Endothelial cell of umbilical vein (primary cell): Measurements from ENCODE around the gene DOC2B. TPM values are rescaled to one million over a fixed set of nuclear protein-coding genes. Genes with fewer than 3 reads are reported as not detected.

Experiments used
- BruUV-seq: library from RNA; stranded (reverse); fragments of 400-500 nt; replicated peaks from 2 replicates; lab custom pipeline; 2021; lab: Mats Ljungman, UMichigan
- CTCF ChIA-PET: fragments of 300-600, 350-600 bp; sonication (Branson Sonifier 250); formaldehyde crosslinking; loops from one replicate; lab custom pipeline; 2021; ENCODE audit warnings: antibody characterized with exemption, inconsistent platforms; lab: Charles Lee
- POLR2A ChIA-PET: fragments of 300-600, 350-600 bp; sonication (Branson Sonifier 250); formaldehyde crosslinking; loops from one replicate; lab custom pipeline; 2021; ENCODE audit warnings: antibody characterized with exemption, inconsistent platforms; lab: Charles Lee
- DNase-seq: peaks from one replicate; pipeline ENCODE4 v3.0.0-alpha.2; 2011; ENCODE audit warnings: low read depth, low spot score
- FAIRE-seq: peaks from 2 replicates; lab custom pipeline; 2011; peaks lifted over from hg19 to GRCh38; lab: Jason Lieb, UNC
- H2AFZ ChIP-seq: 2 replicates; pipeline ENCODE4 v1.6.0; 2012; ENCODE audit warnings: low read depth, low read length, control low read depth, inconsistent platforms
- H3K27ac ChIP-seq: 2 replicates; pipeline ENCODE4 v1.5.1; 2011; ENCODE audit warnings: low read depth, mild to moderate bottlenecking, control low read depth, low read length, moderate library complexity; ENCODE audit not compliant: insufficient read depth
- H3K27me3 ChIP-seq, 2 experiments: 2 replicates each; pipeline versions ENCODE4 v1.6.0 to v1.6.1; 2011; ENCODE audit warnings: low read length in 2 of 2, mixed read lengths in 1 of 2; ENCODE audit not compliant: control insufficient read depth in 2 of 2, insufficient read depth in 2 of 2
- H3K36me3 ChIP-seq, 2 experiments: 2 replicates in 1 of 2; 3 replicates in 1 of 2; pipeline ENCODE4 v1.5.1; 2011; ENCODE audit warnings: low read length in 2 of 2, mild to moderate bottlenecking in 1 of 2, moderate library complexity in 1 of 2; ENCODE audit not compliant: control insufficient read depth in 2 of 2, insufficient read depth in 2 of 2; ENCODE audit errors: extremely low read depth in 1 of 2
- H3K4me1 ChIP-seq: 3 replicates; pipeline ENCODE4 v1.5.1; 2011; ENCODE audit warnings: mild to moderate bottlenecking, low read length; ENCODE audit not compliant: control insufficient read depth, insufficient read depth; ENCODE audit errors: extremely low read depth
- H3K4me2 ChIP-seq: 2 replicates; pipeline ENCODE4 v1.6.1; 2011; ENCODE audit warnings: low read length, control low read depth, mixed read lengths; ENCODE audit not compliant: insufficient read depth
- H3K4me3 ChIP-seq, 3 experiments: fragments of 200-600 bp in 1 of 3; sonication (generic), shearing (Covaris generic) in 1 of 3; replicated peaks in 1 of 3; 2 replicates each; pipeline ENCODE4 v1.5.1; 2011 to 2016; ENCODE audit warnings: control low read depth in 3 of 3, low read length in 3 of 3, mild to moderate bottlenecking in 2 of 3, inconsistent platforms in 1 of 3, low read depth in 1 of 3, moderate library complexity in 1 of 3; ENCODE audit not compliant: insufficient read depth in 1 of 3
- H3K79me2 ChIP-seq: 2 replicates; pipeline ENCODE4 v1.6.0; 2012; ENCODE audit warnings: low read length, inconsistent platforms; ENCODE audit not compliant: control insufficient read depth, insufficient read depth
- H3K9ac ChIP-seq: replicated peaks from 2 replicates; pipeline ENCODE3; 2011; ENCODE audit warnings: low read length, control low read depth; ENCODE audit not compliant: insufficient read depth; ENCODE audit errors: extremely low read depth
- H3K9me1 ChIP-seq: replicated peaks from 3 replicates; pipeline ENCODE4 v1.6.0; 2011; ENCODE audit warnings: mild to moderate bottlenecking, low read length; ENCODE audit not compliant: control insufficient read depth, insufficient read depth; ENCODE audit errors: extremely low read depth
- H3K9me3 ChIP-seq: replicated peaks from 2 replicates; pipeline ENCODE4 v1.5.1; 2012; ENCODE audit warnings: low read length, inconsistent platforms; ENCODE audit not compliant: control insufficient read depth, insufficient read depth
- H4K20me1 ChIP-seq: replicated peaks from 2 replicates; pipeline ENCODE3; 2011; ENCODE audit warnings: mild to moderate bottlenecking, low read length; ENCODE audit not compliant: control insufficient read depth, insufficient read depth; ENCODE audit errors: extremely low read depth
- CTCF ChIP-seq, 2 donors: IDR thresholded peaks; 1 replicate in 1 of 2; 2 replicates in 1 of 2; pipeline ENCODE4 v1.5.1; 2011; ENCODE audit warnings: low read length in 2 of 2, mild to moderate bottlenecking in 2 of 2, moderate library complexity in 2 of 2, control low read depth in 1 of 2, inconsistent platforms in 1 of 2, low read depth in 1 of 2; ENCODE audit not compliant: insufficient read depth in 1 of 2; ENCODE audit errors: extremely low read depth in 1 of 2
- EZH2 ChIP-seq: IDR thresholded peaks from 2 replicates; pipeline ENCODE4 v1.6.1; 2012; ENCODE audit warnings: borderline replicate concordance, low read depth, mild to moderate bottlenecking, moderate library complexity, low read length, inconsistent platforms; ENCODE audit not compliant: severe bottlenecking
- FOS ChIP-seq: IDR thresholded peaks from 2 replicates; pipeline ENCODE4 v1.6.1; 2011; ENCODE audit warnings: mild to moderate bottlenecking, low read length, moderate library complexity, borderline replicate concordance; ENCODE audit not compliant: insufficient read depth
- GATA2 ChIP-seq: IDR thresholded peaks from 2 replicates; pipeline ENCODE4 v1.7.0; 2011; ENCODE audit warnings: low read depth, mild to moderate bottlenecking, moderate library complexity, mixed read lengths, low read length; ENCODE audit not compliant: insufficient read length, insufficient read depth
- JUN ChIP-seq: IDR thresholded peaks from 2 replicates; pipeline ENCODE4 v1.6.1; 2011; ENCODE audit warnings: borderline replicate concordance, low read depth; ENCODE audit not compliant: insufficient read length, insufficient read depth
- MAX ChIP-seq: IDR thresholded peaks from 2 replicates; pipeline ENCODE4 v1.6.1; 2011; ENCODE audit not compliant: insufficient read depth, insufficient read length
- MYC ChIP-seq: IDR thresholded peaks from one replicate; pipeline ENCODE4 v1.6.1; 2011; ENCODE audit warnings: mild to moderate bottlenecking, low read depth, low read length
- POLR2A ChIP-seq: IDR thresholded peaks from 2 replicates; pipeline ENCODE4 v1.6.1; 2012; ENCODE audit warnings: low read depth, mild to moderate bottlenecking, control low read depth, low read length
- POLR2AphosphoS5 ChIP-seq: IDR thresholded peaks from 2 replicates; pipeline ENCODE4 v1.6.1; 2012; ENCODE audit warnings: low read depth, mild to moderate bottlenecking, control low read depth, low read length, moderate library complexity; ENCODE audit not compliant: insufficient read depth
- dilution Hi-C: fragments of 300-500 bp; cut with MboI; formaldehyde crosslinking; loops from one replicate; pipeline ENCODE4 v1.15.0; 2019; ENCODE audit warnings: low sequenced_read_pairs; ENCODE audit not compliant: extremely low pct_ligation_motif_present
- intact Hi-C: fragments of 100-400 bp; cut with micrococcal nuclease; formaldehyde crosslinking; loops from one replicate; pipeline ENCODE4 v1.10.0; 2022
- polyA plus RNA-seq, 4 experiments: library from polyadenylated mRNA; depleted of rRNA in 3 of 4; stranded (reverse) in 3 of 4; unstranded in 1 of 4; fragments of >200 nt; gene quantifications; 2 replicates each; pipeline versions ENCODE4 v1.2.1 to v1.2.3, GENCODE V29; 2011 to 2012; ENCODE audit warnings: missing spikeins in 1 of 4
- total RNA-seq: library from RNA; stranded (reverse); gene quantifications from 2 replicates; pipeline ENCODE4 v1.2.3, GENCODE V29; 2021

The DOC2B gene
- total and polyA plus RNA-seq, 2 donors (not counting 3 experiments of a cell fraction or from before 2014, with no cell fraction given): 0.10 to 0.22 TPM

GRCh38 chr17:208429-208828 is 27.0 kb upstream of the DOC2B start:
- dilution Hi-C loops: no loop called here
- intact Hi-C loops: no loop called here
- no peaks in the 10 kb centered on the region for H4K20me1 ChIP-seq
- no TSS peak for BruUV-seq
- H3K36me3 ChIP-seq: no peaks in the 10 kb centered on the region
- H2AFZ ChIP-seq: no peak overlapping the region
- FAIRE-seq (no peak), DNase-seq (no peak)
- H3K79me2 ChIP-seq: no peaks in the 10 kb centered on the region
- ChIA-PET CTCF (no interaction called here), POLR2A (no interaction called here)
- no peak overlapping the region for H3K4me2 ChIP-seq
- no peak overlapping the region for H3K4me3 ChIP-seq
- no peaks in the 10 kb centered on the region for H3K9me1 ChIP-seq
- no peak overlapping the region for H3K9ac ChIP-seq
- TF ChIP-seq JUN (no peak), MAX (no peak), CTCF (IDR thresholded peaks at IDR 0.05; ENCODE audit: extremely low read depth in 1 of 2, insufficient read depth in 1 of 2, low read depth in 1 of 2, low read length in 2 of 2) (no peak), EZH2 (no peak)
- no peak overlapping the region for H3K27ac ChIP-seq
- H3K4me1 ChIP-seq: no peaks in the 10 kb centered on the region
- no peaks in the 10 kb centered on the region for H3K9me3 ChIP-seq
- no peaks in the 10 kb centered on the region for H3K27me3 ChIP-seq

- FAIRE-seq: no peak
- BruUV-seq: no TSS peak
- TF ChIP-seq POLR2AphosphoS5 (no peak), POLR2A (no peak), FOS (no peak), MYC (no peak), EZH2 (no peak), JUN (no peak), GATA2 (no peak), CTCF (IDR thresholded peaks at IDR 0.05; ENCODE audit: extremely low read depth in 1 of 2, insufficient read depth in 1 of 2, low read depth in 1 of 2, low read length in 2 of 2) (no peak), MAX (no peak)
- H3K9me1 ChIP-seq: no peaks in the 10 kb centered on the region
- no peak overlapping the region for H3K27ac ChIP-seq
- ChIA-PET CTCF (no interaction called here), POLR2A (no interaction called here)
- H3K4me1 ChIP-seq: no peaks in the 10 kb centered on the region
- H3K36me3 ChIP-seq: no peaks in the 10 kb centered on the region
- H3K4me2 ChIP-seq: no peak overlapping the region
- H3K9ac ChIP-seq: no peak overlapping the region
- H3K79me2 ChIP-seq: no peaks in the 10 kb centered on the region
- H3K4me3 ChIP-seq: no peak overlapping the region
- no peaks in the 10 kb centered on the region for H3K27me3 ChIP-seq
- intact Hi-C loops (no loop called here), dilution Hi-C loops (no loop called here)
- no peaks in the 10 kb centered on the region for H3K9me3 ChIP-seq
- H4K20me1 ChIP-seq: no peaks in the 10 kb centered on the region
- DNase-seq: no peak
- H2AFZ ChIP-seq: no peak overlapping the region
Measured at GRCh38 chr17:207775-208174, 26.3 kb upstream of the DOC2B start.
